ENCODE data around the gene MAPK7. TPM values are rescaled to one million over a fixed set of nuclear protein-coding genes. Genes with fewer than 3 reads are reported as not detected.

Gene MAPK7
- total and polyA plus RNA-seq, 2 donors (not counting 3 experiments of a cell fraction or from before 2014, with no cell fraction given), result 16.8 to 30.7 TPM

GRCh38 chr17:19398301-19399181, 20.2 kb downstream of the MAPK7 start:
- no peak overlapping the region for H3K27ac ChIP-seq (ENCODE audit: insufficient read depth, low read depth, low read length)
- ChIA-PET CTCF (interaction anchor here (1.4 to 1.9 kb wide), 2 partner anchors 49 to 364 kb away, joined by 5 read pairs; no protein-coding TSS in a partner anchor), POLR2A (no interaction called here)
- H3K4me1 ChIP-seq (ENCODE audit: control insufficient read depth, extremely low read depth, insufficient read depth, low read length), result peaks cover 10% of the 10 kb centered on the region
- H3K27me3 ChIP-seq (ENCODE audit: control insufficient read depth in 2 of 2, insufficient read depth in 2 of 2, low read length in 2 of 2), result peaks cover 0 to 2% of the 10 kb centered on the region in 2 experiments
- peak overlapping the region; percentile 43 for H2AFZ ChIP-seq (ENCODE audit: low read depth, low read length)
- H3K4me3 ChIP-seq (replicated peaks in 1 of 3; ENCODE audit: insufficient read depth in 1 of 3, low read depth in 1 of 3, low read length in 3 of 3), result no peak overlapping the region
- DNase-seq (ENCODE audit: low read depth, low spot score) (peak; percentile 68), FAIRE-seq (peak; percentile 64)
- H3K9ac ChIP-seq (replicated peaks; ENCODE audit: extremely low read depth, insufficient read depth, low read length), result no peak overlapping the region
- dilution Hi-C loops (cut with MboI; ENCODE audit: extremely low pct_ligation_motif_present, low sequenced_read_pairs), result no loop called here
- H3K9me1 ChIP-seq (replicated peaks; ENCODE audit: control insufficient read depth, extremely low read depth, insufficient read depth, low read length), result no peaks in the 10 kb centered on the region
- no peaks in the 10 kb centered on the region for H3K79me2 ChIP-seq (ENCODE audit: control insufficient read depth, insufficient read depth, low read length)
- no peaks in the 10 kb centered on the region for H4K20me1 ChIP-seq (replicated peaks; ENCODE audit: control insufficient read depth, extremely low read depth, insufficient read depth, low read length)
- no peaks in the 10 kb centered on the region for H3K9me3 ChIP-seq (replicated peaks; ENCODE audit: control insufficient read depth, insufficient read depth, low read length)
- no TSS peak for BruUV-seq (replicated peaks)
- no peaks in the 10 kb centered on the region for H3K36me3 ChIP-seq (ENCODE audit: control insufficient read depth in 2 of 2, extremely low read depth in 1 of 2, insufficient read depth in 2 of 2, low read length in 2 of 2)
- intact Hi-C loops (cut with micrococcal nuclease), result no loop called here
- H3K4me2 ChIP-seq (ENCODE audit: insufficient read depth, low read length), result no peak overlapping the region
- no peak for TF ChIP-seq MAX (IDR thresholded peaks at IDR 0.05; ENCODE audit: insufficient read depth, insufficient read length)
- no peak for TF ChIP-seq MYC (IDR thresholded peaks at IDR 0.05; ENCODE audit: low read depth, low read length)
- TF ChIP-seq POLR2AphosphoS5 (IDR thresholded peaks at IDR 0.05; ENCODE audit: insufficient read depth, low read depth, low read length), result no peak
- TF ChIP-seq GATA2 (IDR thresholded peaks at IDR 0.05; ENCODE audit: insufficient read depth, insufficient read length, low read depth, low read length), result no peak
- no peak for TF ChIP-seq FOS (IDR thresholded peaks at IDR 0.05; ENCODE audit: borderline replicate concordance, insufficient read depth, low read length)
- TF ChIP-seq EZH2 (IDR thresholded peaks at IDR 0.05; ENCODE audit: borderline replicate concordance, low read depth, low read length, severe bottlenecking), result no peak
- TF ChIP-seq CTCF (IDR thresholded peaks at IDR 0.05; ENCODE audit: extremely low read depth in 1 of 2, insufficient read depth in 1 of 2, low read depth in 1 of 2, low read length in 2 of 2), result no peak
- TF ChIP-seq JUN (IDR thresholded peaks at IDR 0.05; ENCODE audit: borderline replicate concordance, insufficient read depth, insufficient read length, low read depth), result no peak
- no peak for TF ChIP-seq POLR2A (IDR thresholded peaks at IDR 0.05; ENCODE audit: low read depth, low read length)

All from endothelial cell of umbilical vein (primary cell).